ENCODE data around the gene MBNL3.

Gene MBNL3

DNA sequence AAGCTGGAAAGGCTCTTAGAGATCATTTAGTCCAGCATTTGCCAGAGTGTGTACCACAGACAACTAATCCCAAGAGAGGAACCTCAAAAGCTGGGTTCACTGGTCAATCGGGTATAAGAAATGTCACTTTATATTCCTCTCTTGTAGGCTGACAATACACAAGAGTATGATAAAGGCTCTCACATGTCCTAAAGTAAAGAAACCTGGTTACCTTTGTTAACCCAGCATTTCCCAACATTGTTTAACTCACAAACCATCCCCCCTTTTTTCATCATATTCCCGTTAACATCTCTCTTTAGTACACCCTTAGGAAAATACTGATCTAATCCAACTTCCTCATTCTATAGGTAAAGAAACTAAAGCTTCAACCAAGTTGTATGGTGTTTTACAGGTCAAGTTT is 74.4 kb downstream of the MBNL3 start:
- no peak for DNase-seq (ENCODE audit: low spot score)

DNA sequence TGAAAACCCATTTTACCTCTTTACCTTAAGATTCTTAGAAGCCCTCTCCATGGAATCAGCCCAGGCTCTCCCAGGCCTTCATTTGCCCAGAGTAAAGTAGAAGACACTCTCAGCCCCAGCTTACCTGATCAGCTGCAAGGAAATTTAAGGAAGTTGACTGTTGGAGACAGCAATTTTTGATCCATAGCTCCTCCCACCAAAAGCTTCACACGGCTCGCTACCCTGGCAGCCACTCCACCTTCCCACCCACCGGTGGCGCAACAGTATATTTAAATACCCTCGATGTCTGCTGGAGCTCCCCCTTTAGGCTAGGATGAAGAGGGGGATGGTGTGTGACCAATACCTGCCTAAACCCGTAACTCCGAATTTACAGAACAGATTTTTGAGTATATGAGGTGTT is 75.4 kb downstream of the MBNL3 start:
- DNase-seq (ENCODE audit: low spot score): no peak

- no peak for DNase-seq (ENCODE audit: low spot score)
Observed at GRCh38 chrX:132412208-132412607, 76.6 kb downstream of the MBNL3 start.

- DNase-seq (ENCODE audit: low spot score): no peak
Observed at GRCh38 chrX:132411310-132411977, 77.4 kb downstream of the MBNL3 start.

DNA sequence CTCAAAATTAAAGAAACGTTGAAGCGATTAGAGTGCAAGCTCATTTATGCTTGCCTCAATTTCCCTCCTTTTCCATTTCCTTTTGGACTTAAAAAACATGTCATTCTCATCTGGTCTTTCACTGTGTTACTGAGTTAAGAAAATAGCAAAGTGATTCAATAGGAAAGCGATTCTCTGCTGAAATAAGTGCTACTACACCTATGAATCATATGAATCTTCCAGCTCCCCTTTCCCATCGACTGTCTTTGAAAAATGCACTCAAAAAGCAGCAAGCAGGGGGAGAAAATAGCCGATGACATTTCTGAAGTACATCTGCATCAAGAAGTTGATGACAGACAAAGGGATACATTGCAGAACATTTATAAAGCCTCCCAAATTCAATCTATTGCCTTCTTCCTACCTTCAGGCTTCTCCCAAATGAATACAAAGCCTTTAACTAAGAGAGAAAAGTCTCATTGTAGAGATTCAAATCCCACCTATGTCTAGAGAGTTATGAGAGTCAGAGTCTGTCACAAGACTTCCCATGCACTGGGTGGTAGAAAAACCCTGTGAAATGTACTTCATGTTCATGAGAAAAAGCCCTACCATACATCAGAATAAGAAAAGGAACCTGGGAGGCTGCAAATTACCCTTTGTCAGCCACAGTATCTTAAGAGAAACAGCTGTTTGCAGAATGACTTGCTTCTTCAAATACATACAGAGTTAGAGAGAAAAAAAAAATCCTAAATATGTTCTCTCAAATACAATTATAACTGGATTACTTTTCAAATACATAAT is 78.9 kb downstream of the MBNL3 start:
- DNase-seq (ENCODE audit: low spot score): no peak

- DNase-seq (ENCODE audit: low spot score): no peak
Observed at GRCh38 chrX:132407691-132408090, 81.1 kb downstream of the MBNL3 start.

- DNase-seq (ENCODE audit: low spot score): no peak
Observed at GRCh38 chrX:132406106-132406505, 82.7 kb downstream of the MBNL3 start.

DNA sequence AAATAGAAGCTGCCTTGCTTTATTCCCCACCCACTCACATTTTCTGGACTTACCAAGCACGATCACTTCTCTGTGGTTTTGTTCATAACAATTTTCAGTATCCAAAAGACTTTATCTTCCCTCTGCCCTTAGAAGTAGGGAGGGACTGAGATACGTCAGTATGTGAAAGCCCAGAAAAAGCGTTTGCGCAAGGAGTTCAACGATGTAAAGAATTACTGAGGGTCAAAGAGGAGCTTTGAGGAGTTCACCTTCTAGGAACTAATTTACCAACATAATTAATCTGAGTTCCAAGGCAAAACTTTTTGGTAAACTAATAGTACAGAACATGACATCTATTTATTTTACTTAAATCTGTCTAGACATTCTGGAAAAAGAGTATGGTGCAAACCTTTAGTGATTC is 84.6 kb downstream of the MBNL3 start:
- DNase-seq (ENCODE audit: low spot score): no peak

- no peak for DNase-seq (ENCODE audit: low spot score)
Observed at GRCh38 chrX:132401935-132402334, 86.9 kb downstream of the MBNL3 start.

DNA sequence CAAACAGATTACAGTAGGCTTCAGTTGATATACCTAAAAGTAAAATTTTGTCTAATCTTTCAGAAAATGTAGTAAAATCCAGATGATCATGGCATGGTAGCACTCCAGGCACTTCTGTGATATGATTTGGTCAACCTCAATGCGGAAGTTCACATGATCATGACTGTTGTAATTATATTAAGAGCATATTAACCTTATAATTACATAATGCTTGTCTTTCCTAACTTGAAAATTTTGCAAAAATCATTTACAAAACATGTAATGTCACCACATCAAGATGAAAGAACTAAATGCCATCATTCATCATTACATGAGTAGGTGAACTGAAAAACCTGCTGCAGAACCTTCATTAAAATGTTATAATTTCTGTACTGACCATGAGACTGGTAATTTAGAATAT is 88.1 kb downstream of the MBNL3 start:
- no peak for DNase-seq (ENCODE audit: low spot score)

DNA sequence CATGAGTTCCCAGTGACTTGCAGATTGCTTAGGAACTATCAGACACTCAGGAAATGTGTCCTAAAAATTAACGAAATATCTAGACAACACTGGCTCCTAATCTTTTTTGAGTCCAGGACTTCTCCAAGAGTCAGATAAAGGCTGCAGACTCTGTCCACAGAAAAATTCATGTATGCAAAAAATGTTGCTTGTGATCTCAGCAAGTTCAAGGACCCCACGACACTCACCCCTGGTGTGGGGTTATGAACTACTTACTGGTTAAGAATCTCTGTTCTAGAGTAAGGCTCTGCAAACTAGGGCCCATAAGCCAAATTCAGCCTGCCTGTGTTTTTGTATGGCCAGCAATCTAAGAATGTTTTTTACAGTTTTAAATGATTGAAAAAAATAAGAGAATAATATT is 93.2 kb downstream of the MBNL3 start:
- no peak for DNase-seq (ENCODE audit: low spot score)

- no peak for DNase-seq (ENCODE audit: low spot score)
Observed at GRCh38 chrX:132395026-132395425, 93.8 kb downstream of the MBNL3 start.

- no peak for DNase-seq (ENCODE audit: low spot score)
Observed at GRCh38 chrX:132394591-132394990, 94.2 kb downstream of the MBNL3 start.

GRCh38 chrX:132393992-132394391 is 94.8 kb downstream of the MBNL3 start:
- DNase-seq (ENCODE audit: low spot score): no peak

DNA sequence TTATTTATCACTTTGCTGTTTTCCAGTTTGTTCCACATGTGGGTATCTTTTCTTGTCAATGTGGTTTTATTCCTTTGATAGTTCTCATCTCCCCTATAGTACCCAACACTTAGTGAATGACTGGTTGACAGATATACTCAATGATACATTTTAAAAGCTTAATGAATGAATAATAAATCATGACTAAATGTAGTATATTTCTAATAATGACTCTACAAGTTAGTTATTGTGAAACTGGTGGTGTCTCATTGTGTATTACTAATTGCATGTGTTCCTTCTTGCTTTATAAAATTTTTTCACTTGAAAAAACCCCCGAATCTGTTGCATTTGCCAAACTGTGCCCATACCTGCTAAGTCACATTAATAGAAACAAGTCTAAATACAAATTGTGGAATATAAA is 95.4 kb downstream of the MBNL3 start:
- no peak for DNase-seq (ENCODE audit: low spot score)

DNA sequence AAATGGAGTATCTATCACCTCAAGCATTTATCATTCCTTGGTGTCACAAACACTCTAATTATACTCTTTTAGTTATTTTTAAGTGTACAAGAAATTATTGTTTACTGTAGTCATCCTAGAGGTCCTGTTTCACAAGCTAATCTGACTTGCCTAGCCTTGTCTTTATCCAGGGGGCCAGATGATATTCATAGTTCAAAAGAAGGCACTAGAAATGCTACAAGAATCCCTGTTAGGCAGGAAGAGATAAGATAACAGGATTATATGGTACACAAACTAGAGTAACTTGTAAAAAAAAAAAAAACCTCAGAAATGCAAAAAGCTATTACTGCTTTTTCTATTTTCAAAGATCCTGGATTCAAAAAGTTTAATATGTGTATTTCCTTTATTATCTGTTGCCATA is 95.8 kb downstream of the MBNL3 start:
- DNase-seq (ENCODE audit: low spot score): no peak

DNA sequence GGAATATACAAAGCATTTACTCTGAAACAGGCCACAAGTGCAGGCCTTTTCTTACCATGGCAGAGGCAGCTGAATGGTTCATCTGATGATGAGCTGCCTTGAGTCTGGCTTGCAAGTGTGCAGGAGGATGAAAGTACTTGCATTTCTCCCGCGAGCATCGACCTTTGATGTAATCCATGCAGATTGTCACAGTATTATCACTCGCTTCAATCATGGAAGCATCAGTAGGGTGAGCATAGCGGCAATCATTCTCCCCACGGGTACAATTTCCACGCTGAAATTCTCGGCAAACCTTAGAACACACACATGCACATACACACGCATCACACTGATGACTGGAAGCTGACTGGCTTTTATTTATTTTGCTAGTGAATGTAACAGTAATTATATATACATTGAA is 98.0 kb downstream of the MBNL3 start:
- DNase-seq (ENCODE audit: low spot score): no peak

DNA sequence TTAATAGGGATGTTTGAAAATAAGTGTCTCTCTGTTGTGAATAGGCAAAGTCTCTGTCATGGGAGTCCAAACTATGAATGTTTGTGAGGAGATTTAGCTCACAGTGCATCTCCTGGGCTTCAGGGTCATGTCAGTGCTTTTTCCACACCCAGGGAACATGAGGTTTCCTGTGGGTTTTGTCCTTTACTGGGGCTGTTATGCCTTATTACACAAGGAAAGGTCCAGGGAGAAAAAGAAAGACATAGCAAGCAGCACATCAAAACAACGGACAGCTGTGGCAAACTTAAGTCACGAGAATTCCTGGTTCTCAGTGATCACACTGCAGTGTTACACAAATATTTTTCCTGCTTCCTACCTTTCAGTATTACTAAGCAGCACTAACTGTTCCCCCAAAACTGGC is 99.4 kb downstream of the MBNL3 start:
- no peak for DNase-seq (ENCODE audit: low spot score)

GRCh38 chrX:132388371-132388770 is 100.5 kb downstream of the MBNL3 start:
- DNase-seq (ENCODE audit: low spot score): no peak

- no peak for DNase-seq (ENCODE audit: low spot score)
Observed at GRCh38 chrX:132384301-132384700, 104.5 kb downstream of the MBNL3 start.

GRCh38 chrX:132382068-132382467 is 106.8 kb downstream of the MBNL3 start:
- no peak for DNase-seq (ENCODE audit: low spot score)

DNA sequence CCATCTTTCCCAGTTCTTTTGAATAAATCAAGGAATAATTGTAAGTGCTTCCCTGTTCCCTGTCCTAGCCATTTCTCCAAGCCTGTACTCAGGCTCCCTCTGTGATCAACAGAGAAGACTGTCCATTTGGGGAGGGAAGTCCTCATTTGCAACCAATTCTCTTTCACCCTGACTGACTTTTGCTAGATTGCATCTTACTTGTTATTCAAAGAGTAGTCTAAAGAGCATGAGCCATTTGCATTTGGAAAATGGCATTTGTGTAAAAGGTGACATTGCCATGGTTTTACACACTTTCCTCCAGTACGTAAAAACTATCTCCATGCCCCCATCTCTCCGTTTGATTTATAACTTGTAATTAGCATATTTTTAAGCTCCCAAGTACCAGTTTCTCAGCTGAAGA is 110.6 kb downstream of the MBNL3 start:
- no peak for DNase-seq (ENCODE audit: low spot score)

DNA sequence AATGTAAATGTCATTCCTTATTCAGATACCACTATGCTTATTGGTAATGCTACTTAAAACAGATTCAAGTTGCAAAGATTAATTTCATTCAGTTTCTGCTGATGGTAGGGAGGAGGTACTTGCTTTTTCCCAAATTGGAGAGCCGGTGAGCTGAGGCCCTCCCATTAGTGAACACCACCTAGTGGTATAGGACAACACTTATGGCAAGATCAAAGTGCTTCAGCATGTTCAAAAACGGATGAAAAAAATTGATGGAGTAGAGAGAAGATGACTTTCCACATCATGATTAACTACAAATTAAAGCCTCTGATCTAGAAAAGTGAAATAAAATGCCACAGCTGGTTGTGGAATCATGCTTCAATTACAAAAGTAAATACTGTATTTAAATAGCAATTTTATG is 112.9 kb downstream of the MBNL3 start:
- DNase-seq (ENCODE audit: low spot score): no peak

DNA sequence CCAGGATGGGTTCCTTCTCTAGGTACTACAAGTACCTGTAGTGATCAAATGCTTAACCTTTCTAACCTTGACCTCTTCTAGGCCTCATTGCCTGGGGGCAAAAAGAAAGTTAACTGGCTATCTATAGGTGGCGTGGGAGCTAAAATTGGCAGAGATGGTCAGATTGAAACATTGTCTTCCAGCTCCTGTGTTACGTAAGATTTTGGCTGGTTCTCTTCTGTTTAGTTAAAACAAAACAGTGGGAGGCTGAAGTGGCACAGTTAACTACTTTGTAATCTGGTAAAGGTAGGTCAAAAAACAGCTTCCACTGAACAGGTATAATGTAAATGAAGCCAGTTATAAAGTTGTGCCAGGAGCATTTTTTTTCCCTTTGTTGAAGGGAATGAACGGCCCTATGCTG is 115.2 kb downstream of the MBNL3 start:
- no peak for DNase-seq (ENCODE audit: low spot score)
